Measurements from ENCODE around the gene CCDC182.
A peak's percentile ranks its signal among the peaks of the same experiment; 100 is the strongest.

CCDC182 gene

DNA sequence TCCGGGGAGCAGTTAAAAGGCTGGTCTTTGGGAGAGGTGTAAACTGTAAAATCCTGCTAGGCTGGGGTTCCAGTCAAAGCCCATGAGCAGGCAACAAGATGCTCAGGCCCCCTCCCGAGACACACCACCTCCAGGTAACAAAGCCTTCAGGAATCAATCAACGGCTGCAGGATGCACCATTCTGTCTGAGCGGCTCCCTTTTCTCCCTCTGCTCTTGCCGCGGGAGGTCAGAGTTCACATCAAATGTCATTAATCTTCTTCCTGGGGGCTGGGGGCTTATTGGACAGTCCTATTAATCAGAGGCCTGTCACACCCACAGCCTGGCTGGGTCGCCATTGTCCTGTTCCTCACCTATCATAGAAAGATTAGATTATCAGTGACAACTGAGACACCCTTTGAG, 11.9 kb upstream of the CCDC182 start:
- DNase-seq (ENCODE audit: low read depth in 2 of 2), result no peak

GRCh38 chr17:57755480-57756070, 10.5 kb upstream of the CCDC182 start:
- DNase-seq (ENCODE audit: low read depth in 2 of 2), result no peak

- DNase-seq (ENCODE audit: low read depth in 2 of 2), result no peak
Observed at GRCh38 chr17:57752031-57752905, 7.2 kb upstream of the CCDC182 start.

DNA sequence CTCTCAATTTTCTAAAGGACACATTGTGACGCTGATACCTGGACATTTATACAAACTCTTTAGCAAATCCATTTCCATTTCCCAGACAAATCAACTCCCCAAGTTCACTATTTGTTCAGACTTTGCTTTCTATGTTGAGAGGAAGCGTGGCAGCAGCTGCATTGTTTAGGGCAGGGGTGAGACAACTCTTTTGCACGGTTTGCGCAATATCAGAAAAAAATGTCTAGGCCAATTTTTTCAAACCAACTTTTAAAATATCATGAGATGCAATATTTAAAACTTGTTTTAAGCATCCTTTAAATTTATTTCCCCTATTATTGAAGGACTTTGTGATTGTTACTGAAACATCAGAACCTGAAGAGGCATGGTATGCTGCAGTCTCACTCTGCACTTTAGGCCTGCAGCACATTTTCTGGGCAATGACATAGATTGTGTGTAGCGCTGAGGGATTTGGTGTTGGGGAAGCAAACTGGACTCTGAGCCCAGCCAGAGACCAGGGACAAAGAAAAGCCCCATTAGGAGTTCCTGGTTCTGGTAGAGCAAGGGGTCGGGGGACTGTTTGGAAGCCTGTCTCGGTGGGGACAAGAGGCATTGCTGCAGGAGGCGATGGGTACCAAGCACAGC, 6.4 kb upstream of the CCDC182 start:
- no peak for DNase-seq (ENCODE audit: low read depth in 2 of 2)

DNA sequence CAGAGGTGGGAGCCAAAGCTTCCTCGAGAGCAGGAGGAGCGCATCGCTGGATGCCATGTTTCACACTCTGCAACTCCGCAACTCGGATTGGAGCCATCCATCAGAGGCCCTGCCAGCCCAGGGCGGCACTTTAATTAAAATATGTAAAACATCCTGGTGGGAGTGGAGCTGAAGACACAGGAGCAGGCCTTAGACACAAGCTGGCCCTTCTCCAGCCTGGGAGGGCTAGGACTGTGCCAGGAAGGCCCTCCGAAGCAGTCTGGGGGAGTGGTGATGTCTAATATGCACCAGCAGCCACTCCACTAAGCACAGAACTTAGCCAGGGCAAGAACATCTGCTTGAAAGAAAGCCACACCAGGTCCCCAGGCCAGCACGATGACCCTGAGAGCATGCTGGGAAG, 5.8 kb upstream of the CCDC182 start:
- DNase-seq (ENCODE audit: low read depth in 2 of 2), result no peak

- DNase-seq (ENCODE audit: low read depth in 2 of 2), result no peak
Observed at GRCh38 chr17:57750109-57750871, 5.2 kb upstream of the CCDC182 start.

DNA sequence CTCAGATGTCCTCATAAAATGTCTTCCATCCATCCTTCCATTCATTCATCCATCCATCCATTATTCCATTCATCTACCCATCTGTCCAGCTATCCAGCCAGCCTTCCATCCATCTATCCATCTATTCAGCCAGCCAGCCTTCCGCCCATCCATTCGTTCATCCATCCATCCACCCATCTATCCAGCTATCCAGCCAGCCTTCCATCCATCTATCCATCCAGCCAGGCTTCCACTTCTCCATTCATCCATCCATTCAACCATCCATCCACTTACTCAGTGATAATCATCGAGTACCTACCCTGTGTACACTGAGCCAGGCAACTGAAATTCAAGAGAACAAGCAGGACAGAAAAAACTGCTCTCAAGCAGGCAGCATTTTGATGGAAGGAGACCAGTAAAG, 4.6 kb upstream of the CCDC182 start:
- DNase-seq (ENCODE audit: low read depth in 2 of 2), result no peak

GRCh38 chr17:57747221-57748017, 2.3 kb upstream of the CCDC182 start:
- DNase-seq (ENCODE audit: low read depth in 2 of 2), result peak in 1 of 2 donors; percentile 5

DNA sequence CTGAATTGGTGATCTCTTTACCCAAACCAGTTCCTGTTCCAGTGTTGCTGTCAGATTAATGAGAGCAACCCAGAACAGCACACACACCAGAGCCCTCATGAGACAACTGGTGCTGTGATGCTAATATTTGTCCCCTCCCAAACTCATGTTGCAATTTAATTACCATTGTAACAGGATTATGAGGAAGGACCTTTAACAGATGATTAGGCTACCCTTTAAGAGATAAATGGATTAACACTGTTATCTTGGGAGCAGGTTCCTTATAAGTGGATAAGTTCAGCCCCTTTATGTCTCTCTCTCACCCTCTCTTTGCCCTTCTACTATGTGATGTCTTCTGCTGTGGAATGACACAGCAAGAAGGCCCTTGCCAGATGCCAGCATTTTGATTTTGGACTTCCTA, 1.1 kb upstream of the CCDC182 start:
- DNase-seq (ENCODE audit: low read depth in 2 of 2), result no peak

DNA sequence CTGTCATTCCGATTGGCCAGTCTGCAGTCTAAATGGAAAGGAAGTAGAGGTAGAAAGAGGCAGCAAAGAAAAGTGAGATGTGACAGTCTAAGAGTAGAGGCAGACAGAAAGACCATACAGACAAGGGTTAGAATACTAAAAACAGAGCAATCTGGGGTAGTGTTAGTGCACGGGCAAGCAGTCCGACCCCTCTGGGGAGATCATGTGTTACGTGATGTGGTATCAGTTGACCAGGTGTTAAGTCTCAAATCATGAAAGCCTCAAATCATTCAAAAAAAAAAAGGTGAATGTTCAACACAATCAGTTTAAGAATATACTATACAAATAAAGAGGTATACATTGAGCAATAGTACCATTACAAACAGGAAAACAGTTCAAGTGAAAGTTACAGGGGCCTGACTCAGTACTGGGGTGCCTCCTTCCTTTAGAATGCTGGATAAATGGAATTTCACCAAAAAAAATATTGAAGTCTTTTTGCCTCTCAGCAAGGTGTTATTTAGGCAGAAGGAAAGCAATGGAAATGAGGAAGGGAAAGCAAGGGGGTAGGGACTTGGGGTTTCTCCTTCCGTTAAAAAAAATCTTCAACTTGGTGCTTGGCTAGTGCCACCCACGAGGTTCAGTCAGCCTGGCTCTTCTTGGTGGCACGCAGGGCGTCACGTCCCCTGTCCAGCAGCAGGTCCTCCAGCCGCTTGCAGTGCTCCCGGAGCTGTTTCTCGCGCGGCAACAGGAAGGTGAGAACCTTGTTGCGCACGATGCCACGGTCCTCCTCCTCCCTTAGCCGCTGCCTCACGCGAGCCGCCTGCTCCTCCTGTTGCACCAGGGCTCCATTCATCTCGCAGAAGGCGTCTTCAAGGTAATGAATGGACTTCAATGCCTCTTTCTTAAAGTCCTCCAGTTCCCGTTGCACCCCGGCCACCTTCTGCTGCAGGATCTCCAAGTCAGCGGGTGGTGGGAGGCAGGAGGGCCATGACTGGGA, 616 bp downstream of the CCDC182 start:
- no peak for DNase-seq (ENCODE audit: low read depth in 2 of 2)

DNA sequence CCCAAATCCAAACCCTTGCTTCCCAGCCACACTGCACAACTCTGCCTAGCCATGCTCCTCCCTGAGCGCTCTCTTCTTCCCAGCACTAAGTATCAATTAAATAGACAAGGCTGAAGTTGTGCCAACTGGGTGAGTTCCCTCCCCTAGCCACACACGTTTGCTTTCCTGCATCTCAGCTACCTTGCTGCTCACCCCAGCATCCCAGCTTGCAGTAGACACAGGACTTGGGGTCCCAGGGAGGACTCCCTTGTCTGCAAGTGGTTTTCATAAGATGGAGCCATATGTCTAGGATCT, 4.9 kb downstream of the CCDC182 start:
- no peak for DNase-seq (ENCODE audit: low read depth in 2 of 2)

- no peak for DNase-seq (ENCODE audit: low read depth in 2 of 2)
Observed at GRCh38 chr17:57739402-57740234, 5.5 kb downstream of the CCDC182 start.

DNA sequence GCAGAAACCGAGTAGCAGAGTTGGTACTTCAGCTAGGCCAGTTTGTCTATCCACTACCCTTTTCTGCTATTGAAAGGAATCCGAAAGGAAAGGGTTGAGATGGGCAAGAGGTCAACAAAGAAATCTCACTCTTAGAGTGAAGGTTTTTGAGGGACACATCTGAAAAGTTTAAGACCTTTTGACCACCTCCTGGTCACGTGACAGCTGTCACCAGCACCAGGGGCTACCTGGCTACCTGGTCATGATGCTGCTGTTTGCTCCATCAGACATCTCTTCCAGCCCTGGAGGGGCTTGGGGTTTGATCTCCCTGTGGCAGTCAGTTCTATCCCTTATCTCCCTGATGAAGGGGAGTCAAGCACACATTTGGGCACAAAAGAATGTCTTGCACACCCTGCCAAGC, 7.6 kb downstream of the CCDC182 start:
- no peak for DNase-seq (ENCODE audit: low read depth in 2 of 2)

DNA sequence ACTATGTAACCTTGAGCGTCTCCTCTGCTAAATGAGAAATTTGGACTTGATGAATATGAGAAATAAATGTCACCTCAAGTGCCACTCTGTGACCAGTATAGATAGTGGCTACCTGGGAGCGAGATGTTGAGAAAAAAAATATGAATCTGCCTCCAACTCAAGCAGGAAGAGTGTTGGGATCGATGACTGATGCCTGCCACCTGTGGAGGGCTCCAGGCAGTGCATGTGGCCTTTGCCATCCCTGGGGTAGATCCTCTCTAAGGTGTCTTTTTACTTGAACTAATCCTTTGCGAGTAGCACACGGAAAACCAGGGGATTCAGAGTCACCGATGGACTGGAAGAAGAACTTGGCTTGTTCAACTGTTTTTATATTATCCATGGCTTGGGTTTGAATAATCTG, 9.4 kb downstream of the CCDC182 start:
- DNase-seq (ENCODE audit: low read depth in 2 of 2), result no peak

DNA sequence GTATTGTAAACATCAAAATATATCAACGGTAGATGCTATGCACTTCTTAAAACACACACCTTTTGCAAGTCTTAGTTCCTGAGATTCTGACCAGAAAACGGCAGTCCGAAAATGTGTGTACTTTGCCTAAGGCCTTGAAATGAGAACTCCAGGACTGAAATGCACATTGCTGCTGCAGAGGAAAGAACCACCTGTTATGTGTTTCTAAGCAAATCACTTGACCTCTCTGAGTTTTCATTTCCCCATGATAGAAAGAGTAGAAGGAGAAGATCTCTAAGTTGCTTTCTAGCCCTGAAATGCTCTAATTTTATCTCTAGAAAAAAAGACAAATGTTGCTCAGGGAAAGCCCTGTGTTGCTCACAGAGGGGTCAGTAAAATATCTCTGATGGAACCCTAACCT, 9.9 kb downstream of the CCDC182 start:
- no peak for DNase-seq (ENCODE audit: low read depth in 2 of 2)

GRCh38 chr17:57733085-57733484, 12.0 kb downstream of the CCDC182 start:
- no peak for DNase-seq (ENCODE audit: low read depth in 2 of 2)

DNA sequence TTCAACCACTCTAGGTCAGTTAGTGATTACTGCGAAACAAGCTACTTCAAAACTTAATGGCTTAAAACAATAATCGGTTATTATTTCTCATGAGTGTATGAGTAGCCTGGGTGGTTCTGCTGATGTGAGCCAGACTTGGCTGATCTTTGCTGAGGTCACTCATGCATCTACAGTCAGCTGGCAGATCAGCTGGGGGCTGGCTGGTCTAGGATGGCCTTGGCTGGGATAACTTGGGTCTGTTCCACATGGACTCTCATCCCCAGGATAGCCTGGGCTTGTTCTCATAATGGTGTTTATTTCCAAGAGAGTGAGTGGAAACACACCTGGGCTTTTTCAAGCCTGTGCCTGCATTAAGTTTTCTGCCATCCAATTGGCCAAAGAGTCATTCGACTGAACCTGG, 13.0 kb downstream of the CCDC182 start:
- no peak for DNase-seq (ENCODE audit: low read depth in 2 of 2)

DNA sequence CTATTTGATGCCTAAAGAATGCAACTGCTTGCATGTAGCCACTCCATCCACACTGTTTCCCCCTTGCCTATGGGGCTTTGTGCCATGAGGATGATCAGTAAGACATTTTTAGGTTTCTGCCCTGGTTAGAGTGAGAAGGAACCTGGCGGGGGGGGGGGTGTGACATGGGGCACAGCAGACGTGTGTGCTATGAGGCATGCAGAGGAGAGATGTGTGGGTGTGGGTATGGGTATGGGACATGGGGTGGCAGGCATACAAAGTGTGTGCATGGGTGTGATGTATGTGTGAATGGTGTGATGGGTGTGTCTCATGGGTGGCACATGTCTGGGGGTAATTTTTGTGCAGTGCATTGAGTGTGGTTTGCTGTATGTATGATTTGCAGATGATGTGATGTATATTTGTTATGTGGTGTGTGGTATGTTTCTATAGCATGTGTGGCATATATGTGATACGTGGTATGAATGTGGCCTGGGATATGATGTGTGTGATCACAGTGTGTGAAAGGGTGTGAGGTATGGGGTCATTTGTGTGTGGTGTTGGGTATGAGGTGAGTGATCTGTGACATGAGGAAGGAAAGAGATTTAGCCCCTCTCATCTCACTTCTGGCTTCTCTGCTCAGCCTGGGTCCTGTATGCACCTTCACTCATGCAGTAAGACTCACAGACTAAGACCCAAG, 14.9 kb downstream of the CCDC182 start:
- DNase-seq (ENCODE audit: low read depth in 2 of 2), result no peak

- DNase-seq (ENCODE audit: low read depth in 2 of 2), result no peak
Observed at GRCh38 chr17:57727630-57728175, 17.4 kb downstream of the CCDC182 start.

All from stimulated activated CD8-positive, alpha-beta memory T cell treated with anti-CD3 and anti-CD28 coated beads, Interleukin-7, amount 100 ng/mL, for 1 hour (primary cell).